Measurements from ENCODE around the gene GJA4. TPM values are rescaled to one million over a fixed set of nuclear protein-coding genes. Genes with fewer than 3 reads are reported as not detected.

The GJA4 gene
- total and polyA plus RNA-seq, 2 donors (not counting 1 experiment from before 2014, with no cell fraction given), result not detected

GRCh38 chr1:34795916-34796315 lies 3.1 kb downstream of the GJA4 start:
- no peak overlapping the region for H3K9ac ChIP-seq (ENCODE audit: insufficient read depth, low read length)
- peaks cover 22% of the 10 kb centered on the region for H3K27me3 ChIP-seq (ENCODE audit: control insufficient read depth, insufficient read depth, low read length)
- no peak for DNase-seq (ENCODE audit: low read depth in 2 of 2)
- no peak overlapping the region for H2AFZ ChIP-seq (ENCODE audit: low read length)
- no peaks in the 10 kb centered on the region for H3K9me3 ChIP-seq (ENCODE audit: control insufficient read depth, insufficient read depth, low read depth, low read length)
- H3K79me2 ChIP-seq (ENCODE audit: control insufficient read depth, insufficient read depth, low read length), result no peaks in the 10 kb centered on the region
- H3K4me1 ChIP-seq (ENCODE audit: control insufficient read depth, extremely low read depth, insufficient read depth, low read length), result no peaks in the 10 kb centered on the region
- H4K20me1 ChIP-seq (ENCODE audit: control insufficient read depth, extremely low read depth, insufficient read depth, low read length), result no peaks in the 10 kb centered on the region
- no peak overlapping the region for H3K4me2 ChIP-seq (ENCODE audit: extremely low read depth, insufficient read depth, low read length)
- H3K4me3 ChIP-seq (replicated peaks in 1 of 4; ENCODE audit: control extremely low read depth in 1 of 4, insufficient read depth in 1 of 4, low read depth in 3 of 4, low read length in 4 of 4), result no peak overlapping the region
- no peak overlapping the region for H3K27ac ChIP-seq (ENCODE audit: insufficient read depth, low read length)
- TF ChIP-seq CTCF (conservative IDR thresholded peaks at IDR 0.05 in 1 of 2, IDR thresholded peaks at IDR 0.05 in 1 of 2; ENCODE audit: low read depth in 1 of 2, low read length in 2 of 2), result no peak
- no peak for TF ChIP-seq EZH2 (IDR thresholded peaks at IDR 0.05; ENCODE audit: low read length, missing control alignments)
- no peaks in the 10 kb centered on the region for H3K36me3 ChIP-seq (ENCODE audit: control insufficient read depth, insufficient read depth, low read length)

- peaks cover 18% of the 10 kb centered on the region for H3K27me3 ChIP-seq (ENCODE audit: control insufficient read depth, insufficient read depth, low read length)
- no peak for TF ChIP-seq EZH2 (IDR thresholded peaks at IDR 0.05; ENCODE audit: low read length, missing control alignments)
- TF ChIP-seq CTCF (conservative IDR thresholded peaks at IDR 0.05 in 1 of 2, IDR thresholded peaks at IDR 0.05 in 1 of 2; ENCODE audit: low read depth in 1 of 2, low read length in 2 of 2), result no peak
Measured at GRCh38 chr1:34796990-34797389, 4.2 kb downstream of the GJA4 start.

GRCh38 chr1:34800214-34800613 lies 7.4 kb downstream of the GJA4 start:
- H3K9me3 ChIP-seq (ENCODE audit: control insufficient read depth, insufficient read depth, low read depth, low read length), result no peaks in the 10 kb centered on the region
- H3K9ac ChIP-seq (ENCODE audit: insufficient read depth, low read length), result no peak overlapping the region
- H3K4me1 ChIP-seq (ENCODE audit: control insufficient read depth, extremely low read depth, insufficient read depth, low read length), result no peaks in the 10 kb centered on the region
- H3K36me3 ChIP-seq (ENCODE audit: control insufficient read depth, insufficient read depth, low read length), result no peaks in the 10 kb centered on the region
- no peaks in the 10 kb centered on the region for H3K79me2 ChIP-seq (ENCODE audit: control insufficient read depth, insufficient read depth, low read length)
- H3K27me3 ChIP-seq (ENCODE audit: control insufficient read depth, insufficient read depth, low read length), result no peaks in the 10 kb centered on the region
- H3K4me2 ChIP-seq (ENCODE audit: extremely low read depth, insufficient read depth, low read length), result no peak overlapping the region
- no peak overlapping the region for H2AFZ ChIP-seq (ENCODE audit: low read length)
- H4K20me1 ChIP-seq (ENCODE audit: control insufficient read depth, extremely low read depth, insufficient read depth, low read length), result no peaks in the 10 kb centered on the region
- H3K4me3 ChIP-seq (replicated peaks in 1 of 4; ENCODE audit: control extremely low read depth in 1 of 4, insufficient read depth in 1 of 4, low read depth in 3 of 4, low read length in 4 of 4), result no peak overlapping the region
- TF ChIP-seq CTCF (conservative IDR thresholded peaks at IDR 0.05 in 1 of 2, IDR thresholded peaks at IDR 0.05 in 1 of 2; ENCODE audit: low read depth in 1 of 2, low read length in 2 of 2) (no peak), EZH2 (IDR thresholded peaks at IDR 0.05; ENCODE audit: low read length, missing control alignments) (no peak)
- H3K27ac ChIP-seq (ENCODE audit: insufficient read depth, low read length), result no peak overlapping the region
- DNase-seq (ENCODE audit: low read depth in 2 of 2), result peak in 1 of 2 donors; percentile 48

More at GRCh38 chr1:34796990-34797389, 4.2 kb downstream of the GJA4 start:
- Histone ChIP-seq H3K27ac (ENCODE audit: insufficient read depth, low read length) (no peak overlapping the region), H3K9ac (ENCODE audit: insufficient read depth, low read length) (no peak overlapping the region), H3K79me2 (ENCODE audit: control insufficient read depth, insufficient read depth, low read length) (no peaks in the 10 kb centered on the region), H3K4me2 (ENCODE audit: extremely low read depth, insufficient read depth, low read length) (no peak overlapping the region), H4K20me1 (ENCODE audit: control insufficient read depth, extremely low read depth, insufficient read depth, low read length) (no peaks in the 10 kb centered on the region), H3K4me3 (replicated peaks in 1 of 4; ENCODE audit: control extremely low read depth in 1 of 4, insufficient read depth in 1 of 4, low read depth in 3 of 4, low read length in 4 of 4) (no peak overlapping the region), H2AFZ (ENCODE audit: low read length) (no peak overlapping the region), H3K4me1 (ENCODE audit: control insufficient read depth, extremely low read depth, insufficient read depth, low read length) (no peaks in the 10 kb centered on the region), H3K9me3 (ENCODE audit: control insufficient read depth, insufficient read depth, low read depth, low read length) (no peaks in the 10 kb centered on the region), H3K36me3 (ENCODE audit: control insufficient read depth, insufficient read depth, low read length) (no peaks in the 10 kb centered on the region)
- DNase-seq (ENCODE audit: low read depth in 2 of 2), result no peak

All from fibroblast of lung (primary cell).